Fibroblast of lung (primary cell): Measurements from ENCODE around the gene OR2T6. TPM values are rescaled to one million over a fixed set of nuclear protein-coding genes. Genes with fewer than 3 reads are reported as not detected.
"Not testable (repeated sequence)": the region's sequence is repeated elsewhere in the genome, so short reads cannot be mapped to it uniquely, and the experiment has no call there.

Experiments used
- DNase-seq, 2 donors: peaks; one replicate each; pipeline versions ENCODE4 v3.0.0 to v3.0.0-alpha.2; 2010; ENCODE audit warnings: low read depth in 2 of 2
- H2AFZ ChIP-seq: 2 replicates; pipeline ENCODE4 v1.5.1; 2012; ENCODE audit warnings: low read length, control low read depth, inconsistent platforms
- H3K27ac ChIP-seq: 2 replicates; pipeline ENCODE4 v1.5.1; 2011; ENCODE audit warnings: low read length, control low read depth; ENCODE audit not compliant: insufficient read depth
- H3K27me3 ChIP-seq: 2 replicates; pipeline ENCODE4 v1.5.1; 2011; ENCODE audit warnings: mild to moderate bottlenecking, low read length; ENCODE audit not compliant: control insufficient read depth, insufficient read depth
- H3K36me3 ChIP-seq: 2 replicates; pipeline ENCODE4 v1.5.1; 2011; ENCODE audit warnings: low read length; ENCODE audit not compliant: control insufficient read depth, insufficient read depth
- H3K4me1 ChIP-seq: 2 replicates; pipeline ENCODE4 v1.5.1; 2011; ENCODE audit warnings: low read length; ENCODE audit not compliant: control insufficient read depth, insufficient read depth; ENCODE audit errors: extremely low read depth
- H3K4me2 ChIP-seq: 2 replicates; pipeline ENCODE4 v1.5.1; 2011; ENCODE audit warnings: low read length, control low read depth; ENCODE audit not compliant: insufficient read depth; ENCODE audit errors: extremely low read depth
- H3K4me3 ChIP-seq, 4 experiments: fragments of 200-600 bp in 1 of 4; sonication (generic) in 1 of 4; replicated peaks in 1 of 4; 2 replicates each; pipeline ENCODE4 v1.5.1; 2011 to 2016; ENCODE audit warnings: low read length in 4 of 4, low read depth in 3 of 4, mild to moderate bottlenecking in 3 of 4, control low read depth in 2 of 4, inconsistent platforms in 1 of 4, mixed read lengths in 1 of 4; ENCODE audit not compliant: insufficient read depth in 1 of 4; ENCODE audit errors: control extremely low read depth in 1 of 4
- H3K79me2 ChIP-seq: 2 replicates; pipeline ENCODE4 v1.5.1; 2012; ENCODE audit warnings: mild to moderate bottlenecking, low read length, inconsistent platforms; ENCODE audit not compliant: control insufficient read depth, insufficient read depth
- H3K9ac ChIP-seq: 2 replicates; pipeline ENCODE4 v1.5.1; 2011; ENCODE audit warnings: mild to moderate bottlenecking, low read length, control low read depth; ENCODE audit not compliant: insufficient read depth
- H3K9me3 ChIP-seq: 2 replicates; pipeline ENCODE4 v1.5.1; 2012; ENCODE audit warnings: low read depth, low read length; ENCODE audit not compliant: control insufficient read depth, insufficient read depth
- H4K20me1 ChIP-seq: 2 replicates; pipeline ENCODE4 v1.5.1; 2011; ENCODE audit warnings: low read length; ENCODE audit not compliant: control insufficient read depth, insufficient read depth; ENCODE audit errors: extremely low read depth
- polyA plus RNA-seq, 2 donors: library from polyadenylated mRNA; depleted of rRNA in 1 of 2; stranded (reverse) in 1 of 2; unstranded in 1 of 2; fragments of >200 nt; gene quantifications; 2 replicates each; pipeline ENCODE4 v1.2.1, GENCODE V29; 2011 to 2012; ENCODE audit warnings: missing spikeins in 1 of 2
- total RNA-seq: library from RNA; depleted of rRNA; stranded (reverse); fragments of >200 nt; gene quantifications from 2 replicates; pipeline ENCODE4 v1.2.1, GENCODE V29; 2014

The OR2T6 gene
- total and polyA plus RNA-seq, 2 donors (not counting 1 experiment from before 2014, with no cell fraction given), result not detected

- not testable (repeated sequence) for H3K27me3 ChIP-seq, H3K4me1 ChIP-seq, H3K79me2 ChIP-seq, H3K4me2 ChIP-seq, H4K20me1 ChIP-seq, H3K36me3 ChIP-seq, H3K9ac ChIP-seq, H2AFZ ChIP-seq, H3K27ac ChIP-seq, DNase-seq, H3K9me3 ChIP-seq, H3K4me3 ChIP-seq
These were observed 56.1 kb downstream of the OR2T6 start for GRCh38 chr1:248431683-248432082.

- not testable (repeated sequence) for H3K4me1 ChIP-seq, H3K4me3 ChIP-seq, H3K9me3 ChIP-seq, H3K79me2 ChIP-seq, H3K4me2 ChIP-seq, H3K36me3 ChIP-seq, H2AFZ ChIP-seq, H4K20me1 ChIP-seq, H3K9ac ChIP-seq, H3K27me3 ChIP-seq, H3K27ac ChIP-seq, DNase-seq
These were observed 56.7 kb downstream of the OR2T6 start for GRCh38 chr1:248432201-248432600.

- not testable (repeated sequence) for H4K20me1 ChIP-seq, H3K9ac ChIP-seq, H3K4me3 ChIP-seq, H3K36me3 ChIP-seq, H2AFZ ChIP-seq, H3K27ac ChIP-seq, DNase-seq, H3K4me1 ChIP-seq, H3K27me3 ChIP-seq, H3K79me2 ChIP-seq, H3K9me3 ChIP-seq, H3K4me2 ChIP-seq
These were observed 58.4 kb downstream of the OR2T6 start for GRCh38 chr1:248433811-248434415.

- not testable (repeated sequence) for H4K20me1 ChIP-seq, H3K9ac ChIP-seq, H3K27ac ChIP-seq, H3K9me3 ChIP-seq, H3K4me2 ChIP-seq, H3K79me2 ChIP-seq, H3K27me3 ChIP-seq, H3K4me3 ChIP-seq, H2AFZ ChIP-seq, H3K4me1 ChIP-seq, DNase-seq, H3K36me3 ChIP-seq
These were observed 59.4 kb downstream of the OR2T6 start for GRCh38 chr1:248434913-248435312.

- not testable (repeated sequence) for H3K9me3 ChIP-seq, H3K4me3 ChIP-seq, H3K79me2 ChIP-seq, H3K27me3 ChIP-seq, H3K9ac ChIP-seq, H3K27ac ChIP-seq, H3K4me1 ChIP-seq, H3K4me2 ChIP-seq, H2AFZ ChIP-seq, H4K20me1 ChIP-seq, DNase-seq, H3K36me3 ChIP-seq
These were observed 60.8 kb downstream of the OR2T6 start for GRCh38 chr1:248436303-248436702.

GRCh38 chr1:248438668-248439067 is 63.1 kb downstream of the OR2T6 start:
- H3K79me2 ChIP-seq, H2AFZ ChIP-seq, H3K36me3 ChIP-seq, DNase-seq, H3K4me2 ChIP-seq, H3K27ac ChIP-seq, H3K4me1 ChIP-seq, H3K9me3 ChIP-seq, H3K27me3 ChIP-seq, H3K9ac ChIP-seq, H4K20me1 ChIP-seq, H3K4me3 ChIP-seq: not testable (repeated sequence)

- H3K27ac ChIP-seq, H3K36me3 ChIP-seq, H3K4me2 ChIP-seq, H3K9me3 ChIP-seq, H2AFZ ChIP-seq, H3K4me3 ChIP-seq, H3K27me3 ChIP-seq, H3K79me2 ChIP-seq, DNase-seq, H3K4me1 ChIP-seq, H3K9ac ChIP-seq, H4K20me1 ChIP-seq: not testable (repeated sequence)
These were observed 63.7 kb downstream of the OR2T6 start for GRCh38 chr1:248439283-248439682.
